NCI-H146 (cell line): ENCODE results near the gene OTUD5.
"Not testable (repeated sequence)": the region's sequence is repeated elsewhere in the genome, so short reads cannot be mapped to it uniquely, and the experiment has no call there.

Experiments used
- DNase-seq: peaks from one replicate; lab custom pipeline; 2025; lab: John Stamatoyannopoulos, UW

OTUD5 gene, protein sequence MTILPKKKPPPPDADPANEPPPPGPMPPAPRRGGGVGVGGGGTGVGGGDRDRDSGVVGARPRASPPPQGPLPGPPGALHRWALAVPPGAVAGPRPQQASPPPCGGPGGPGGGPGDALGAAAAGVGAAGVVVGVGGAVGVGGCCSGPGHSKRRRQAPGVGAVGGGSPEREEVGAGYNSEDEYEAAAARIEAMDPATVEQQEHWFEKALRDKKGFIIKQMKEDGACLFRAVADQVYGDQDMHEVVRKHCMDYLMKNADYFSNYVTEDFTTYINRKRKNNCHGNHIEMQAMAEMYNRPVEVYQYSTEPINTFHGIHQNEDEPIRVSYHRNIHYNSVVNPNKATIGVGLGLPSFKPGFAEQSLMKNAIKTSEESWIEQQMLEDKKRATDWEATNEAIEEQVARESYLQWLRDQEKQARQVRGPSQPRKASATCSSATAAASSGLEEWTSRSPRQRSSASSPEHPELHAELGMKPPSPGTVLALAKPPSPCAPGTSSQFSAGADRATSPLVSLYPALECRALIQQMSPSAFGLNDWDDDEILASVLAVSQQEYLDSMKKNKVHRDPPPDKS

DNA sequence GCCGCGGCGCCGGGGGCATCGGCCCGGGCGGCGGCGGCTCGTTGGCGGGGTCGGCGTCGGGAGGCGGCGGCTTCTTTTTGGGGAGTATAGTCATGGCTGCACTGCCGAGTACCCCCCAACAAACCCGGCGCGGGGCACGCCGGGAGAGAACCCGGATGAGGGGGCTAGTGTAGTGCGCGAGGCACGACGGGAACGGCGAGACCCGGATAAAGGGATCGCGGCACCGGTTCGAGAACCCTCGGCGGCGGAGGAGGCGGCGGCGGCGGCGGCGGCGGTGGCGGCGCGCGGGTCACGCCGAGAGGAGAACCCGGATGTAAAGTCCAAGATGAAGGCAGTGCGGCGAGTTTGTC, at the start of gene OTUD5:
TSS of gene OTUD5 (minus strand) at position 131 of the 350 bp plus-strand sequence. CDS start at position 94, 37 bp downstream.
- DNase-seq: peak; percentile 73

DNA sequence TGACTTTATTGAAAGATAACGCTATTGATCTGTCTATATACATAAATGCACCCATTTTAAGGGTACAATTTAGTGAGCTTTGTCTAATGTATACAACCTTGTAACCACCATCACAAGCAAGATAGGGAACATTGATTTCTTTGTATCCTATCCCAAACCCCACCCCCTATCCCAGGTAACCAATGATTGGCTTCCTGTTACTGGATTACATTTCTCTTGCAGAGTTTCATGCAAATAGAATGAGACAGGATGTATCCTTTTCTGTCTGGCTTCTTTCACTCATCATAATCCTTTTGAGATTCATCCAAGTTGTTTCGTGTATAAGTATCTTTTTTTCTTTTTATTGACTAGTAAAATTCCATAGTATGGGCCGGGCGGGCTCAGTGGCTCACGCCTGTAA, 46.3 kb upstream of the OTUD5 start:
- DNase-seq: no peak

DNA sequence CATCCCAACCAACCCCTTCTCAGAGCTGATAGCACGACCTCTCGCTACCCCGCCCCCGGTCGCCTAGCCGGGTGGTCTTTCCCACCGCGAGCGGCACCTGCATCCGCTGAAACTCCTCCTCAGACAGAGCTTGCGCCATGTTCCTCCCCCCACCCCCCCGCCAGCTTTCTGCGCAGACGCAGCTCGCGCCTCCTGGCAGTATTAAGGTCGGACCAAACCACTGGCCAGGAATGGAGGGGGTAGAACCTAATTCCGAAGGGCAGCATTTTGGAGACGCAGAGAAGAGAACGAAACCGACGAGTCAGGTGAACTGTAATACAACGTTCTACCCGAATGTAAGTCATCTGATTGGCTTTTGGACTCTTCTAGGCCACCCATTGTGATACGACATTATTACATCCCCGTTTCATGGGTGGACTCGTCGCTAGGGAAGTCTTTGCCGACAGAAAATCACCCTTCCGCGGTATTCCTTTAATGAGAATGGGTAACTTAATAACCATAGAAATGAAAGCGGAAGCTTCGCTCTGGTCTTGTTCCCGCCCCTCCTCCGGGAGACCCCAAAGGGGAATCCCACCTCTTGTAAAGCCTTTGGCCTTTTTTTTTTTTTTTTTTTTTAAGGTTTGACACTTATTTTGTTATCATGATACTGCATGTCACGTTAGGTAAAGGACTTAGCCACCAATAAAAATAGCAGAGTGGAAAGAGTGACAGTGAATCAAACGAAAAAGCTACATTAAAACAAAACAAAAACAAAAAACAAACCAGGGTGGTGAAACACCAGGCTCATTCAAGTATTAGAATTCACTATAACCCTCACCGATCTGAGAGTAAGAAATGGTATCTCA, 44.9 kb upstream of the OTUD5 start, which contains the start of gene GRIPAP1:
TSS of gene GRIPAP1 (minus strand) at position 174 of the 845 bp plus-strand sequence. CDS start at position 139, 35 bp downstream.
- peak; percentile 84 for DNase-seq

DNA sequence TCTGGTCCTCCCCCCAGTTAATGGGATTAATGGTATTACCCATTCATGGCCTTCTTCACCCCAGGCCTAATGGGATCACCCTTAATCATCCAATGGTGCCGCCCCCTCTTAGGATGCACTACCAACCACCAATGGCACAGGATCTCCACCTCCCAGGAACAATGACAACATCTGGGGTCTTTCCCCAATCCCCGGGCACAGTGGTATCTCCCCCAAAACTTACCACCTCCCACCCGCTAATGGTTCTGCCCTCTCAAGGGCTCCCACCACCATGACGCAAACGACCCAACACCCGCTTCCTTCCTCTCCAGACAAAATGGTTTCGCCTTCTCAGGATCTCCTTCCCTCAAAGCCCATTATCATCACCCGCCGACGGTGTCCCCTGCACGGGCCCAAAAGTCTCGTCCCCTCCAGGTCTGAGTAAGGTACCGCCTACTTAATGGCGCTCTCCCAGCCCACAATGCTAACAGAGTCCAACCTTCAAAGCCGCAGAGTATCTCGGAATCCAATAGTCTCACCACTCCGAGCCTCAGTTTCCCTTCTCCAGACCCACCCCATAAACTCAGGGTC, 44.2 kb upstream of the OTUD5 start:
- DNase-seq: peak; percentile 56

DNA sequence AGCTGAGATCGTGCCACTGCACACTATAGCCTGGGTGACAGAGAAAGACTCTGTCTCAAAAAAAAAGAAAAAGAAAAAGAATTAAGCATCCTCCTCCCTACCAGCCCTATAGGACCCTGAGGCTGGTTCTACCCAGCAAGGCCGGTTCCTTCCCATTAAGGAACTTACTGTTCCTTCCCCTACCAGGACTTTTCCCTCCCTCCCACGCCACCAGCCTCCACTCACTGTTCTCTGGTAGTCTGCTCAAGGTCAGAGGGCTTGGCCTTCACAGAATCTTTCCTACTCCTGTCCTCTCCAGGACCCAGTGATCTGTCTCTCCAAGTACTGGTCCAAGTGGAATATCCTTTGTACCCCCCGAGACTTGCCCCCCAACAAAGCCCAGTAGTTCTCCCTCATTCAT, 43.2 kb upstream of the OTUD5 start:
- DNase-seq: no peak

DNA sequence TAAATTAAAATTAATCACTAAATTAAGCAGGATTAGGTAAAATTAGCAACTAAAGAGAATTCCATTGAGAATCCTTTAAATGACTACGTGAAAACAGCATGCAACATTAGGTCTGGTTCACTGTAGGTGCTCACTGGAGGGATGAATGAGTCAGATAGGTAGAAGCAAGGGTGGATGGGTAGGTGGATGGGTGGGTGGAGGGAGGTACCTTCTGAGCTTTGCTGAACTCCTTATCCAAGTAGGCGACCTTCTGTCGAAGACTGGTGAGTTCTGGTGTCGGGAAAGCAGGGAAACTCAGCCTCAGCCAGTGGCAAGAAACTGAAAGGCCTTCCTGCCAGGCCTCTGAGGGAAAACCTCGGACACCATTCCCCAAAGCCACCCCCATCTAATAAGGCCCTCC, 41.6 kb upstream of the OTUD5 start:
- DNase-seq: no peak

DNA sequence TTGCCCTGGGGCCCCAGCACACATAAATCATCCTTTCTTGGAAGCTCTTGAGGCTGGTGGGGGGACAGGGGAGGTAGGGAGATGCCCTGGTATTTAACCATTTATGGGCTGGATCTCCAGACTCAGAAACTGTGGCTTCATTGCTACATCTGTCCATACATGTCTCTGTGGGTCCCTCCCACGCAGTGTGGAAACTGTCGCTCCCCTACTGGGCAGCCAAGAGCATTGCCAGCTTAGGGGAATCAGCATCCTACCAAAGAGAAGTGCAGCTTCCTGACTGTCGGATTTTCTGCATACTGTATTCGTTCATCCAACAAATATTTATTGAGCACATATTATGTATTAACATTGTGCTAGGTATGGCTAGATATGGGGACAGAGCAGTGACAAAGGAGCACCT, 41.0 kb upstream of the OTUD5 start:
- DNase-seq: no peak

DNA sequence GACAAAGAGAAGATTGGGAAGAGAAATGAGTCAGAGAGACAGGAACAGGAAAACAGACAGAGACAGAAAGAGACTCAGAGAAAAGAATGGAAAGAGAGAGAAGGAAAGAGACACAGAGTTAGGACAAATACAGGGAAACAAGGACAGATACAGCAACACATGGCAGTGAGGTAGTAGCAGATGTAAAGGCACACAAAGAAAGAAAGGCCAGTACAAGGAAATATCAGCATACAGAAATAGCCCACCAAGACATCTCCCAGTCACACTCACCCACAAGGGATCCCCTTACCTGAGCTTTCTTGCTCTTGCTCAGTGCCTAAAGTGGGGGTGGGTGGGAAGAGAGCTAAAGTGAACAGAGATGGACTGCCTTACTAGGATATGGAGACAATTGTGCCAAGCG, 40.5 kb upstream of the OTUD5 start:
- no peak for DNase-seq

DNA sequence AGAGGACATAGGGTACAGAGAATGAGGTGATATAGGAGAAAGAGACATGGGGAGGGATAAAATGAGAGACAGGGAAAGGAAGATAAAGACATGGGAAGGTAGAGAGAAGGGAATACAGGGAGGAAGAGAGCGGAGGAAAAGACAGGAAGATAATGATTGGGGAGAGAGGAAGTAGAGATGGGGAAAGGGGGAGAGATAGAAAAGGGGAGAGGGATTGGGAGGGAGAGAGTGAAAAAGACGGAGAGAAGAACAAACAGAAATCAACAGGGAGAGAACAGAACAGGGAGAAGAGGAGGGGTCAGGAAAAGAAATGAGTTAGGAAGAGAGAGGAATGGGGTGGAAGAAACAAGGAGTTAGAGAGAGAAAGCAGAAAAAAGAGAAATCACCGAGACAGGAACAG, 40.0 kb upstream of the OTUD5 start:
- no peak for DNase-seq

DNA sequence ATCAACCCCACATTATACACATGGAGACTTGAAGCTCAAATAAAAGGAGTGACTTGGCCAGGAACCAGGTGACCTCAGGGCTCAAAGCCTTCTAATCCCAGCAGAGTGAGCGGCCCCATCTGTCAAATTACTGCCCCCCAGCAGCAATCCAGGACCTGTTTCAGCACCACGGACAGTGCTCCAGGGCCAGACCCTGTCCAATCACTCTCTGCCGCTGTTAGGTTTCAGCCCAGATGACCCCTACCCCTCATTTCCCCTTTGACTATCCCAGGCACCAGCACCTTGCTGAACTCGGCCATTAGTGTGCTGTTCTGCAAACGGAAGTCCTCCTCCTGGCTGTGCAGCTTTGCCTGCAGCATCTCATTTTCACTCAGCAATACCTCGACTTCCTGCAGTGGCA, 39.6 kb upstream of the OTUD5 start:
- no peak for DNase-seq

DNA sequence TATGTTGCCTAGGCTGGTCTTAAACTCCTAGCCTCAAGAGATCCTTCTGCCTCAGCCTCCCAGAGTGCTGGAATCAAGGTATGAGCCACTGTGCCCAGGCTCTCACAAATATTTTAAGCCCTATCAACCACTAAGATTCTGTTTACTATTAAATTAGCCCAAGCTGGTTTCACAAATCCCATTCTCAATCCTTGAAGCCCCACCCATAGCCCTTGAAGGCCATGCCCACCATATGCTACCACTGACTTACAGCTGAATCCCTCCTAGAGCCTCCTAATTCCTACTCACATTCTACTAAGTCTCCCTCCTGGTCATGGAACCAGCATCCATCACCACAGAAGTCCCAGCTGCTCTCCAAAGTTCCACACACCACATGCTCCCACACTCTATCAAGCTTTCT, 34.9 kb upstream of the OTUD5 start:
- DNase-seq: no peak

DNA sequence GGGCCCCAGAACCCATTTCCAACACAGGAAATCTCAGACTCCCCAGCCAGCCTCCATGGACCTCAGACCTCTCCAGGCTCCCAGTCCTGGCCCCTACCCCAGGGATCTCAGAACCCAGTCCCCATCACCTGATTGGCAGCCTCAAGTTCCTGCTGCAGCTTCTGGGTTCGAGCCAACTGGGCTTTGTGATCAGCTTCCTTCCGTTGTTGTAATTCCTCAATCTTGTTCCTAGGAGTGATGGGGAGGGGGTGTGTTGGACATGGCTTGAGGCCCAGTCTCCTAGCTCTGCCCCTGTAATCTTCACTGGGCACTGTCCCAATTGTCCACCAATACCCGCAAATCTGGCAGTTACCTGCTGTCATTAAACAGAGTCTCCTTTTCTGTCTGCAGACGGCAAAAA, 32.1 kb upstream of the OTUD5 start:
- DNase-seq: no peak

DNA sequence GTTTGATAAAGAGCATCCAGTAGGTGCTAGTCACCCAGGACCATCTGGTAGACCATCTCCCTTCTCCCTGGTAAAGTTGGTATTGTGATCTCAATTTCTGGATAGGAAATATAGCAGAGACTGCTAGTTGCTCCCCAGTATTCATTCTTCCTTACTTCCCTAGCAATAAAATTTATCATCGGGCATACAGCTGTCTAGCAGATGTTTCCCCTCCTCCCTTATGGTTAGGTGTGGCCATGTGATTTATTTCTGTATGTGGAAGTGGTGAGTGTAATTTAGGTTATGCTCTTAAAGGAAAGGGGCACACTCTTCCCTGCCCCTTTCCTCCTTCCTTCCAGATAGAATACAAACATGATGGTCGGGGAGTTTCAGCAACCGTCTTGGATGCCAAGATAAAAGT, 26.5 kb upstream of the OTUD5 start:
- no peak for DNase-seq

DNA sequence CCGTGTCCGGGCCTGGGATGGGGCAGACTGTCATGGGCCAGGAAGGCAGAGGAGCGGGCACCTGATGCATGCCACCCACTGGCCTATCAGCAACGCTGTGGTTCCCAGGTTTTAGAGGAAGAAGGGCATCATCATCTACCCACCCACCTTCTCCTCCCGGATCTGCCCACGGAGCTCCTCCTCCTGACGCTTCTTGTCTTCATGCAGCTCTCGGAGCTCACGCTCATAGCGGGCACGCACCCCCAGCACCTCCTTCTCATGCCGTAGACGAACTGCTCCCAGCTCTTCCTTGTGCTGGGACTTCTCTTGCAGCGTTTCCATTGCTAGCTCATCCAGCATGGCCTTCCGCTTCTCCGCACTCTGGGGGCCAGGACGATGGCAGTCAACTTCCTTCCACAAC, 25.7 kb upstream of the OTUD5 start:
- DNase-seq: no peak

DNA sequence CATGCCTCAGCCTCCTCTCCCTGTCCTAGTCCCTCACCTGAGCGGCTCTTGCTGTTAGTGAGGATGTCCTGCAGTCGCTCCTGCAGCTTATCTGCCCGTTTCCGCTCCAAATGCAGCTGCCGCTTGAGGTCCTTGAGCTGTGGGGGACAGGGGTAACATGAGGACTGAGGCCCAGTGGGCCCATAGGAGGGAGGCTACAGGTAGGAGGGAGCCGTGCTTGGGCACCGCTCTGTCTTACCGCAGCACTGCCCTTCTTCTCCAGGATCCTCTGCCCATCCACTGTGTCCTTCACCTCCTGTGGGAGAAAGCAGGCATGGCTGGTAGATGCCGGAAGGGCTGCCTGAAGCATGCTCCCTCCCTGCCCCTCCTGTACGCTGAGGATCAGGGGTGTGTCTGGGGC, 23.8 kb upstream of the OTUD5 start:
- no peak for DNase-seq

DNA sequence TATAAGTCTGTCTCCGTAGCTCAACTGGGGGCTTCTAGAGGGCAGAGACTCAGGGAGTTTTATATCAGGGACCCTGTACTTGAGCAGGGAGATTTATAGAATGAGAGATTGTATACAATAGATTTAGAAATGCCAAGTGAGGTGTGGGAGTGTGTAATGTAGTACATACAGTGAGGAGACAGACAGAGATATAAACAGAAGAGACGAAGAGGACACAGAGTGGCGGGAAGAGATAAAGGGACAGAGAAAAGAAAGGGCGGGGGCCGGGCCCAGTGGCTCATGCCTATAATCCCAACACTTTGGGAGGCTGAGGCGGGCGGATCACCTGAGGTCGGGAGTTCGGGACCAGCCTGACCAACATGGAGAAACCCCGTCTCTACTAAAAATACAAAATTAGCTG, 22.9 kb upstream of the OTUD5 start:
- DNase-seq: not testable (repeated sequence)

DNA sequence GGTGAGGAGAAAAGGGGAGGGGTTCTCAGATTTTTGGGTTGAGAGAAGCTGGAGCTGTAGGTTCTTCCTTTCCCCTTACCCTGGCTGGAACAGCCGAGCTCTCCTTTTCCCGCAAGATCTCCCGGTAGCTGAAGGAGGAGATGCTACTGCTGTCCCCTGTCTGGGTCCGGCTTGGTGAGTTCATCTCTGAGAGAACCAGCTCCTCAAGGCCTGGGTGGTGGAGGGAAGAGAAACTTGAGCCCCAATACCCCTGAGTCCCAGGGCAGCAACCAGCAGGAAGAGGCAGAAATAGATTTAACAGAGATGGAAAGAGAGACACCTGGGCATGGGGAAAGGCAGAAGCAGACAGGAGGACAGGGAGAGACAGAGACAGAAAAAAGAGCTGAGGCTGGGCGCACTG, 20.8 kb upstream of the OTUD5 start:
- no peak for DNase-seq

DNA sequence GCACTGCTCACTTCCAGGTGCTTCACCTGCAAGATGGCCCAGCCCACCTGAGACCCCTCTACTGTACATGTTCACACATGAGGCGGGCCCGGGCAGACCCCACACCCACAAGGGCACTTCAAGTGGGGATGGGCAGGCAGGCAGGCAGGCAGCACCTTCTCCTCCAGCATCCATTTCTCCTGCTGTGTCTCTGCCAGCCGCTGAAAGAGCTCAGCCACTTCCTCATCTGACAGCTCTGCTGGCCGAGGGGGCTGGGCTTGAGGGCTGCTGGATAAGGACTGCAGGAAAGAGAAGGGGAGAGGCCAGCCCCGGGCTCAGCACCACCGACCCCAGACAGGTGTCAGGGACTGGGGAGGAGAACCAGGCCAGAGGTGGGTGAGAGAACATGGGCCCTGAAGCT, 18.7 kb upstream of the OTUD5 start:
- DNase-seq: no peak

DNA sequence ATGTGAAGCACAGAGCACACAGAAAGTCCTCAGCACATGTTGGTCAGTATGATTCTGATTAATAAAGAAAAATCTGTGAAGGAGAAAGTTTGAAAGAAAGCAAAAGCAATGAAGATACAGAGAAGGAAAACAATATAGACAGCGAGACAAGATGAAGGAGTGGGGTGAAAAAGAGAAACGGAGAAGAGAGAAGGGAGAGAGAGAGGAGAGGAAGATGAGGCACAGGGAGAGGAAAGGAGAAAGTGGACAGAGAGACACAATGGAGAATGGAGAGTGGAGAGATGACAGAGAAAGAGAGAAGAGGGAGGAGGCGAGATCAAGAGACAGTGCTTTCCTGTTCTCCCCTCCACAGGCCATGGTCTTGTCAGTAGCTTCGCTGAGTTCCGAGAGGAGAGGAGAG, 18.1 kb upstream of the OTUD5 start:
- no peak for DNase-seq

DNA sequence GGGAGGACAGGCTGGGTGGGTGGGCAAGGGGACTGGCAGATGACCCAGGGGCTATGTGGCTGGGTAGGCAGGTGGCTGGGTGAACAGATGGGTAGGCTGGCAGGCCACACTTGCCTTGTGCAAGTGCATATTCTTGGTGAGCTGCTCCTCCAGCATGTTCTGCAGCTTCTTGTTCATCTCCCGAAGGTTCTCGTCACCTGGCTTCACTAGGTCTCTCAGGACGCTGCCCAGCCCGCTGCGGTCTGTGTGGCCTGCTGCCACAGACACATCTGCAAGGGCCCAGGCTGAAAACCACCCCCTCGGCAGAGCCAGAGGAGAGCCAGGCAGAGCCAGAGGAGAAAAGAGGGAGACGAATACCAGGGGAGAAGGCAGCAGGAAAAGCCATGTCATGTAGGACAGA, 17.6 kb upstream of the OTUD5 start:
- DNase-seq: no peak

DNA sequence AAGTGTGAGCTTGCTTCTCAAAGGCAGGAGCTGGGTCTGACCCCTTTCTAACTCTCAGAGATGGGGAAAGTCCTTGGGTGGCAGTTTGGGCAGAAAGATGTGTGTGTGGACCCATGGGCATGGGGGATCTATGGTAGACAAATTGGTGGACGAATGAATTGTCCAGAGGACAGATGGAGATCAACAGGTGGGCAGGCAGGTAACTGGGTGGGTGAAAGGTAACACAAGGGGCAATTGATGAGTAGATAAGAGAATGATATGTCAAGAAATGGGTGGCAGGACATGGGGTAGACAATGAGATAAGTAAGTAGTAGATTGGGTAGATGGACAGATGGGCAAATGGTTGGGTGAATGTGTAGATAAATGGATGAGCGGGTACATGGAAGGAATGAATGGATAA, 17.2 kb upstream of the OTUD5 start:
- DNase-seq: no peak

DNA sequence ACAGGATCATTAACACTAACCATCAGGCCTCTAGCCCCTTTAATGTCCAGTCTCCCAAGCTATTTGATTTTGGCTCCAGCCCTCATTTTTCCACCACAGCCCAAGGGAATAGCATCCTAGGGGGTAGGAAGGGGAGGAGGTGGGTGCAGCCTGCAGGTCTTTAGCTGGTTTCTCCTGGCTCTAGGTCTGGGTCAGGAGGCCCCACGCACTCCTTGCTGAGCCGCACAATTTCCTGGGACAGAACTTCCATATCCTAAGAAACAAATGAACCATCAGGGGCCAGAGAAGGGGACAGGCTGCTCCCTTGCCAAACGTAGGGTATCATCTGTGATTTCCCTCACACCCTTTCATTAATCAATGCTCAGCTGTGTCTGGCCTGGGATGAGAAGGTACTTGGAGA, 16.6 kb upstream of the OTUD5 start:
- DNase-seq: no peak
